Endothelial cell (in vitro differentiated cells): ENCODE results near the gene GSTO1. TPM values are rescaled to one million over a fixed set of nuclear protein-coding genes. Genes with fewer than 3 reads are reported as not detected.

Experiments
- DNase-seq: peaks from one replicate; pipeline ENCODE4 v3.0.0; 2021; ENCODE audit warnings: low spot score
- H3K27ac Mint-ChIP-seq: one replicate; pipeline ENCODE4 v1.8.0; 2021; ENCODE audit warnings: mixed read lengths, inconsistent platforms; ENCODE audit not compliant: unreplicated experiment
- H3K27me3 Mint-ChIP-seq: one replicate; pipeline ENCODE4 v1.8.0; 2021; ENCODE audit warnings: mild to moderate bottlenecking, moderate library complexity, mixed read lengths, inconsistent platforms; ENCODE audit not compliant: unreplicated experiment
- H3K36me3 Mint-ChIP-seq: one replicate; pipeline ENCODE4 v1.8.0; 2021; ENCODE audit warnings: mild to moderate bottlenecking, low read depth, mixed read lengths, inconsistent platforms; ENCODE audit not compliant: unreplicated experiment
- H3K4me1 Mint-ChIP-seq: one replicate; pipeline ENCODE4 v1.8.0; 2021; ENCODE audit warnings: mild to moderate bottlenecking, mixed read lengths, inconsistent platforms; ENCODE audit not compliant: unreplicated experiment
- H3K4me3 Mint-ChIP-seq: one replicate; pipeline ENCODE4 v1.8.0; 2021; ENCODE audit warnings: mild to moderate bottlenecking, mixed read lengths, inconsistent platforms; ENCODE audit not compliant: unreplicated experiment
- H3K9me3 Mint-ChIP-seq: one replicate; pipeline ENCODE4 v1.8.0; 2021; ENCODE audit warnings: mixed read lengths, inconsistent platforms; ENCODE audit not compliant: unreplicated experiment
- total RNA-seq: library from RNA; stranded (reverse); fragmentation: NEBNext Ultra II Directional; extraction: Animal tissue kit (Norgen Biotek cat#: 25700); gene quantifications from one replicate; pipeline ENCODE4 v1.2.1, GENCODE V29; 2021; ENCODE audit not compliant: unreplicated experiment
- TF ChIP-seq, protein P1 (sequence below): fragments of 200-600 bp; sonication (generic); IDR thresholded peaks from one replicate; pipeline ENCODE4 v1.5.0; 2021; ENCODE audit warnings: antibody characterized with exemption; ENCODE audit not compliant: unreplicated experiment

GSTO1 gene
- total RNA-seq, 1 donor from 2014 or later, result 121 TPM

- TF ChIP-seq, protein P1, sequence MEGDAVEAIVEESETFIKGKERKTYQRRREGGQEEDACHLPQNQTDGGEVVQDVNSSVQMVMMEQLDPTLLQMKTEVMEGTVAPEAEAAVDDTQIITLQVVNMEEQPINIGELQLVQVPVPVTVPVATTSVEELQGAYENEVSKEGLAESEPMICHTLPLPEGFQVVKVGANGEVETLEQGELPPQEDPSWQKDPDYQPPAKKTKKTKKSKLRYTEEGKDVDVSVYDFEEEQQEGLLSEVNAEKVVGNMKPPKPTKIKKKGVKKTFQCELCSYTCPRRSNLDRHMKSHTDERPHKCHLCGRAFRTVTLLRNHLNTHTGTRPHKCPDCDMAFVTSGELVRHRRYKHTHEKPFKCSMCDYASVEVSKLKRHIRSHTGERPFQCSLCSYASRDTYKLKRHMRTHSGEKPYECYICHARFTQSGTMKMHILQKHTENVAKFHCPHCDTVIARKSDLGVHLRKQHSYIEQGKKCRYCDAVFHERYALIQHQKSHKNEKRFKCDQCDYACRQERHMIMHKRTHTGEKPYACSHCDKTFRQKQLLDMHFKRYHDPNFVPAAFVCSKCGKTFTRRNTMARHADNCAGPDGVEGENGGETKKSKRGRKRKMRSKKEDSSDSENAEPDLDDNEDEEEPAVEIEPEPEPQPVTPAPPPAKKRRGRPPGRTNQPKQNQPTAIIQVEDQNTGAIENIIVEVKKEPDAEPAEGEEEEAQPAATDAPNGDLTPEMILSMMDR, result no peak
- Mint-ChIP-seq H3K36me3 (peaks cover 8% of the 10 kb centered on the region), H3K4me1 (peaks cover 25% of the 10 kb centered on the region), H3K27ac (no peak overlapping the region), H3K27me3 (peaks cover 10% of the 10 kb centered on the region), H3K4me3 (no peak overlapping the region), H3K9me3 (no peaks in the 10 kb centered on the region)
- DNase-seq, result no peak
Measured at GRCh38 chr10:104253106-104253505, 1.6 kb upstream of the GSTO1 start.

DNA sequence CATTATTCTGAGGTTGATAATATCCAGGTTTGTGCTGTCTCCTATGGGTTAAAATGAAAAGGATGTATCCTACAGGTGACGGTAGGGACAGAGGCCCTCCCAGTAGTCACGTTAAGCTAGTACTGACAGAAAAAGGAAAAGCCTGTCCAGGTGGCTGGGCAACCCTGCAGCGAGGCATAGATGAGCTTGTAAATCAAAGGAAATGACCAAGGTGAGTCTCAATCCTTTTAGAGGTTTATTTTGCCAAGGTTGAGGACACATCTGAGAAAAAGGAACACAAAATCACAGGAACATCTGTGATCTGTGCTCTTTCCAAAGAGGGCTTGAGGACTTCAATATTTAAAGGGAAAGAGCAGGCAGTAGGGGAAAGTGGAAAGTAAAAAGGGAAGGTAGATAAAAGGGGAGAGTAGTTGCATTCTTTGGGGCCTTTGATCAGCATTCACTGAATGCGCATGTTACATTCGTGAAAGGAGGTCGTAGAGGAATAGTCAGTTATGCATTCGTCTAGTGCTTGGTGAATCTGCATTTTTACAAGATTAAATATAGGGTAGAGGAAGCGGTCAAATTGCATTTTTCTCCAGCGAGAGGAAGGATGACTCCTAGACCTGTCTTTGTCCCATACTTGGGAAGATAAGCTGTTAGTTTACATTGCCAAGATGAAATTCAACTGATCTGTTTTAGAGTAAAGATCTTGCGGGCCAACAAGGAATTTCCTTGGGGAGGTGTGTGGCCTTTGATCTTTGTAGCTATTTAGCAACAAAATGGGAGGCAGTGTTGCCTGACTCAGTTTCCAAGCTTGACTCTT, 884 bp upstream of the GSTO1 start:
- Mint-ChIP-seq H3K27ac (peak overlapping the region; percentile 89), H3K4me3 (peak overlapping the region; percentile 97), H3K36me3 (peaks cover 5% of the 10 kb centered on the region), H3K4me1 (peaks cover 29% of the 10 kb centered on the region), H3K27me3 (peaks cover 10% of the 10 kb centered on the region), H3K9me3 (no peaks in the 10 kb centered on the region)
- no peak for DNase-seq
- TF ChIP-seq, protein P1, result no peak

DNA sequence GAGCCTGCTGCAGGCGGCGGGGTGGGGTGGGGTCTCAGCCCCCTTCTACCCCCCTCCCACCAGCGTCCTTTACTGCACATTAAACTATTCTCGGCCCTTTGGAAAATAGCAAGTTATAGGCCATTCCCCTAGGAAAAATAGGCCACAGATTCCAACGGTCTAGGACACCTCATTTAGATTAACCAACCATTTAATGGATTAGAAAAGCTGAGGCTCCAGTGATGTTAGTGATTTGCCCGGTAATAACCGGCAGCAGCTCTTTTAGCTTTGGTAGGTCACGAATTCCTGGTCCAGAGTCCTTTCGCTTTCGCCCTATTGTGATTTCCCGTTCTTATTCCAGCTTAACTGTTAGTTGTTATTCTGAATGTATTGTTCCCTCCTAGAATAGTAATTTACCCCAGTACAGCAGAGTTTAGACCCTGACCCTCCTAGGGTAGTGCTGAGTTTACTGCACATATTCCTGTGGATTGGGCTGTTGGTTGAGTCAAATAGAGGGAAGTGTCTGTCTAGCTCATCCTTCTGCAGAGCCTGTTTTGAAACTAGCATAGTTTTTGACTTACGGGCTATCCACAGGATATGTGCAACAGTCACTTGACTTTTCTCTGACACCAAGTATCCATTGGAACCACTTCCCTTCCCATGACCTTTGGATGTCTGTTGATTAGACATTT, 754 bp downstream of the GSTO1 start:
- peaks cover 5% of the 10 kb centered on the region for H3K36me3 Mint-ChIP-seq
- DNase-seq, result no peak
- peak overlapping the region; percentile 95 for H3K27ac Mint-ChIP-seq
- no peaks in the 10 kb centered on the region for H3K9me3 Mint-ChIP-seq
- H3K4me1 Mint-ChIP-seq, result peaks cover 45% of the 10 kb centered on the region
- H3K4me3 Mint-ChIP-seq, result peak overlapping the region; percentile 97
- TF ChIP-seq, protein P1, result no peak
- peaks cover 11% of the 10 kb centered on the region for H3K27me3 Mint-ChIP-seq

- Mint-ChIP-seq H3K27me3 (peaks cover 11% of the 10 kb centered on the region), H3K36me3 (peaks cover 9% of the 10 kb centered on the region), H3K9me3 (no peaks in the 10 kb centered on the region), H3K4me1 (peaks cover 55% of the 10 kb centered on the region), H3K27ac (peak overlapping the region; percentile 33), H3K4me3 (peak overlapping the region; percentile 97)
- TF ChIP-seq, protein P1, result no peak
- DNase-seq, result no peak
Measured at GRCh38 chr10:104256335-104256961, 1.8 kb downstream of the GSTO1 start.

DNA sequence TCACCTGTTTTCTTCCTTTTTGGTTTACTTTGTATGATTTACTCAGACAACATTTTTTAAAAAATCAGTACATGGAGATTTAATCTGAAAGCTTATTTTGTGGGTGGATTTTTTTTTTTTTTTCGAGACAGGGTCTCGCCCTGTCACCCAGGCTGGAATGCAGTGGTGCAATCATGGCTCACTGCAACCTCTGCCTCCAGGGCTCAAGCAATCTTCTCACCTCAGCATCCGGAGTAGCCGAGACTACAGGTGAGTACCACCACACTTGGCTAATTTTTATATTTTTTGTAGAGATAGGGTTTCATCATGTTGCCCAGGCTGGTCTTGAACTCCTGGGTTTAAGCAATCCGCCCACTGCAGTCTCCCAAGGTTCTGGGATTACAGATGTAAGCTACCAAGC, 2.5 kb downstream of the GSTO1 start:
- no peak overlapping the region for H3K27ac Mint-ChIP-seq
- no peaks in the 10 kb centered on the region for H3K9me3 Mint-ChIP-seq
- no peak overlapping the region for H3K4me3 Mint-ChIP-seq
- H3K4me1 Mint-ChIP-seq, result peaks cover 60% of the 10 kb centered on the region
- TF ChIP-seq, protein P1, result no peak
- H3K27me3 Mint-ChIP-seq, result peaks cover 11% of the 10 kb centered on the region
- no peak for DNase-seq
- peaks cover 9% of the 10 kb centered on the region for H3K36me3 Mint-ChIP-seq
